ENCODE measurements around the gene PANX3. TPM values are rescaled to one million over a fixed set of nuclear protein-coding genes. Genes with fewer than 3 reads are reported as not detected.

The PANX3 gene
- total and polyA plus RNA-seq, 2 of the 4 experiments (the other 2 are of a cell fraction) = not detected

DNA sequence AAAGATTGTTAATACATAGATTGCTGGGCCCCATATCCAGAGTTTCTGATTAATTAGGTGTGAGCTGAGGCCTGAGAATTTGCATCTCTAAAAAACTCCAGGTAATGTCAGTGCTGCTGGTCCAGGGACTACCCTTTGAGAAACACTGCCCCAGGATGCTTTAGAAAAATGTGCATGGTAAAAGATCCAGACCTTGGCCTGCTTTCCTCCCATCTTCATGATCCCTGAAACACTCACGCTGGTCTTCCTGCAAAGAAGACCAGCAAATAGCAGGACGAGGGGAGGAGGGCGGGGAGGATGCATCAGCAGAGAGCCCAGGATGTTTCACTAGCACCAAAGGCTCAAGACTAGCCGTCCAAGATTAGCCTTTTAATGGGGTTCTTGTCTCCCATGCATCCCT is 41.5 kb upstream of the PANX3 start, which contains the start of gene OR8A1:
OR8A1 (plus strand) TSS at position 301 of the 400 bp plus-strand sequence. CDS start 123 bp downstream, outside the sequence.
- H3K27me3 ChIP-seq (ENCODE audit: control insufficient read depth, insufficient read depth, low read length) = peaks cover 3% of the 10 kb centered on the region
- no peak within 1 kb of the TSS for H3K4ac ChIP-seq (ENCODE audit: low read depth, low read length)
- no peak within 1 kb of the TSS for H3K4me3 ChIP-seq (ENCODE audit: insufficient read depth, low read depth, low read length)
- H4K20me1 ChIP-seq (ENCODE audit: insufficient read depth, low read length) = no peaks in the 10 kb centered on the region
- POLR2A ChIA-PET (ENCODE audit: unreplicated experiment) = no interaction called here
- no CpG with 5 or more reads among the region's 4 CpGs for WGBS, 2 experiments (ENCODE audit: extremely low coverage in 2 of 2, insufficient read length in 1 of 2)
- dilution Hi-C loops (cut with HindIII; ENCODE audit: low sequenced_read_pairs, unreplicated experiment) = no loop called here
- TF ChIP-seq NFE2L2 (IDR thresholded peaks at IDR 0.05; ENCODE audit: low read depth, low read length) (no peak), BHLHE40 (IDR thresholded peaks at IDR 0.05; ENCODE audit: low read depth, low read length) (no peak), MAZ (IDR thresholded peaks at IDR 0.05; ENCODE audit: borderline replicate concordance, low read depth, low read length) (no peak), POLR2A (IDR thresholded peaks at IDR 0.05; ENCODE audit: low read depth, low read length) (no peak), RAD21 (IDR thresholded peaks at IDR 0.05; ENCODE audit: low read length) (no peak), MAFK (IDR thresholded peaks at IDR 0.05; ENCODE audit: low read depth, low read length) (no peak), CHD1 (IDR thresholded peaks at IDR 0.05; ENCODE audit: low read depth, low read length) (no peak), RCOR1 (IDR thresholded peaks at IDR 0.05; ENCODE audit: insufficient replicate concordance, low read length) (no peak)
- no peak within 1 kb of the TSS for H3K4me2 ChIP-seq (ENCODE audit: low read depth, low read length)
- no peak within 1 kb of the TSS for H2BK20ac ChIP-seq (ENCODE audit: low read depth, low read length)
- no peak within 1 kb of the TSS for H2BK120ac ChIP-seq (ENCODE audit: low read depth, low read length)
- intact Hi-C loops (cut with micrococcal nuclease) = no loop called here
- H2AK5ac ChIP-seq (ENCODE audit: low read depth, low read length) = no peak within 1 kb of the TSS
- no peak within 1 kb of the TSS for H3K9ac ChIP-seq (ENCODE audit: low read depth, low read length)
- no peaks in the 10 kb centered on the region for H3K79me1 ChIP-seq (ENCODE audit: low read depth in 1 of 2, low read length in 2 of 2)
- peak within 1 kb of the TSS; percentile 72 for H2AK9ac ChIP-seq (replicated peaks; ENCODE audit: low read depth, low read length, poor library complexity)
- H3K14ac ChIP-seq (replicated peaks; ENCODE audit: low read depth, low read length) = no peak within 1 kb of the TSS
- no peaks in the 10 kb centered on the region for H3K36me3 ChIP-seq (ENCODE audit: control insufficient read depth, insufficient read depth, low read length)
- peak within 1 kb of the TSS; percentile 49 for H2AFZ ChIP-seq (replicated peaks; ENCODE audit: low read length, poor library complexity)
- no peak within 1 kb of the TSS for H4K8ac ChIP-seq (ENCODE audit: low read depth in 2 of 2, low read length in 2 of 2)
- H2BK5ac ChIP-seq (ENCODE audit: low read depth, low read length, poor library complexity, severe bottlenecking) = no peak within 1 kb of the TSS
- no peak for ATAC-seq (ENCODE audit: low read depth)
- H4K91ac ChIP-seq (ENCODE audit: insufficient read depth, low read depth, low read length) = no peak within 1 kb of the TSS
- CTCF ChIA-PET = no interaction called here
- in situ Hi-C loops (cut with MboI; ENCODE audit: low sequenced_read_pairs) = no loop called here
- H3K56ac ChIP-seq (ENCODE audit: extremely low read depth, insufficient read depth, low read length) = no peak within 1 kb of the TSS
- BruUV-seq (replicated peaks) = no TSS peak
- DNase-seq = no peak
- no peak within 1 kb of the TSS for H3K23ac ChIP-seq (ENCODE audit: low read depth, low read length)
- no peak within 1 kb of the TSS for H2BK15ac ChIP-seq (ENCODE audit: low read depth, low read length)
- H3K9me3 ChIP-seq (ENCODE audit: control insufficient read depth, insufficient read depth, low read length) = no peaks in the 10 kb centered on the region
- no peak within 1 kb of the TSS for H4K5ac ChIP-seq (ENCODE audit: low read depth, low read length)
- no peak within 1 kb of the TSS for H3K27ac ChIP-seq (ENCODE audit: insufficient read depth, low read length)
- H3K18ac ChIP-seq (ENCODE audit: low read depth, low read length) = no peak within 1 kb of the TSS
- H3K9me1 ChIP-seq (ENCODE audit: insufficient read depth, low read length) = no peaks in the 10 kb centered on the region
- no peaks in the 10 kb centered on the region for H3K4me1 ChIP-seq (ENCODE audit: control insufficient read depth, insufficient read depth, low read length)
